Thoracic aorta (tissue), 2 donors: ENCODE results near the gene C2CD4B. TPM values are rescaled to one million over a fixed set of nuclear protein-coding genes. Genes with fewer than 3 reads are reported as not detected.

Source experiments
- ATAC-seq: fragments of 150-250 bp; one replicate; pipeline ENCODE4 v1.8.0; 2017; ENCODE audit warnings: low read depth; ENCODE audit not compliant: insufficient number of reproducible peaks, low FRiP score
- DNase-seq: peaks from one replicate; pipeline ENCODE4 v3.0.0-alpha.2; 2020; ENCODE audit warnings: low spot score
- H3K27ac ChIP-seq, 2 donors: fragments of 200-600 bp; sonication (generic); 1 replicate in 1 of 2; 2 replicates in 1 of 2; pipeline ENCODE4 v1.5.1; 2016; ENCODE audit warnings: mild to moderate bottlenecking in 2 of 2, moderate library complexity in 2 of 2
- H3K27me3 ChIP-seq: fragments of 200-600 bp; sonication (generic); replicated peaks from 2 replicates; pipeline ENCODE4 v1.6.0; 2016; ENCODE audit warnings: mild to moderate bottlenecking; ENCODE audit not compliant: insufficient read depth
- H3K36me3 ChIP-seq: fragments of 200-600 bp; sonication (generic); one replicate; pipeline ENCODE4 v1.5.1; 2016
- H3K4me1 ChIP-seq, 2 donors: fragments of 200-600 bp; sonication (generic); 1 replicate in 1 of 2; 2 replicates in 1 of 2; pipeline versions ENCODE4 v1.5.1 to v1.6.0; 2016; ENCODE audit warnings: low read depth in 2 of 2, mild to moderate bottlenecking in 1 of 2; ENCODE audit not compliant: control insufficient read depth in 1 of 2
- H3K4me3 ChIP-seq: fragments of 200-600 bp; sonication (generic); 2 replicates; pipeline ENCODE4 v1.5.1; 2016; ENCODE audit warnings: mild to moderate bottlenecking
- H3K9me3 ChIP-seq: fragments of 200-600 bp; sonication (generic); 2 replicates; pipeline ENCODE4 v1.5.1; 2016
- total RNA-seq, 2 donors: library from RNA; depleted of rRNA; stranded (reverse); fragments of >200 nt; gene quantifications; one replicate each; pipeline versions ENCODE4 v1.1.0 to v1.2.3, GENCODE V29; 2016
- TF ChIP-seq, protein P1 (sequence below): fragments of 200-600 bp; sonication (generic); IDR thresholded peaks from one replicate; pipeline ENCODE4 v1.5.1; 2019; ENCODE audit warnings: antibody characterized with exemption

Gene C2CD4B
- total RNA-seq, 2 donors from 2014 or later: 8.0 to 42.1 TPM

DNA sequence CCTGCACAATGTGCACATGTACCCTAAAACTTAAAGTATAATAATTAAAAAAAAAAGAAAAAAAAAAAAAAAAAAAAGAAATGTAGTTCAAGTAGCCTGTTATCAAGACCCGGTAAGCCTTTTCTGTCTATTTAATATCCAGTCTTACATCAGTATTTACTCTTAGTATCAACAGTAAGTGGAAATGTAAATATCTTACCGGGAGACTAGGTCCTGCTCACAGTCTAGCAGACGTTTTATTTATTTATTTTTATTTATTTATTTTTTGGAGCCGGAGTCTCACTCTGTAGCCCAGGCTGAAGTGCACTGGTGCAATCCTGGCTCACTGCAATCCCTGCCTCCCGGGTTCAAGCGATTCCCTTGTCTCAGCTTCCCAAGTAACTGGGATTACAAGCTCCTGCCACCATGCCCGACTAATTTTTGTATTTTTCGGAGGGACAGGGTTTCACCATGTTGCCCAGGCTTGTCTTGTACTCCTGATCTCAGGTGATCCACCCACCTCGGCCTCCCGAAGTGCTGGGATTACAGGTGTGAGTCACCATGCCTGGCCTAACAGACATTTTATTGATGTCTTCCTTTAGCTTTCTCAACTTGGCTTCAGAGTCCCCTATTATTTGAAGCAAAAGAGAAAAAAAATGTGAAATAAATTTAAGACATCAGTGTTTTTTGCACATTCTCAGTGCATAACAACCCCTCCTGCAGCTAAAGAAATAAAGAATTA lies 19.9 kb downstream of the C2CD4B start:
- ATAC-seq (no peak), DNase-seq (no peak)
- no peaks in the 10 kb centered on the region for H3K36me3 ChIP-seq
- TF ChIP-seq, protein P1, sequence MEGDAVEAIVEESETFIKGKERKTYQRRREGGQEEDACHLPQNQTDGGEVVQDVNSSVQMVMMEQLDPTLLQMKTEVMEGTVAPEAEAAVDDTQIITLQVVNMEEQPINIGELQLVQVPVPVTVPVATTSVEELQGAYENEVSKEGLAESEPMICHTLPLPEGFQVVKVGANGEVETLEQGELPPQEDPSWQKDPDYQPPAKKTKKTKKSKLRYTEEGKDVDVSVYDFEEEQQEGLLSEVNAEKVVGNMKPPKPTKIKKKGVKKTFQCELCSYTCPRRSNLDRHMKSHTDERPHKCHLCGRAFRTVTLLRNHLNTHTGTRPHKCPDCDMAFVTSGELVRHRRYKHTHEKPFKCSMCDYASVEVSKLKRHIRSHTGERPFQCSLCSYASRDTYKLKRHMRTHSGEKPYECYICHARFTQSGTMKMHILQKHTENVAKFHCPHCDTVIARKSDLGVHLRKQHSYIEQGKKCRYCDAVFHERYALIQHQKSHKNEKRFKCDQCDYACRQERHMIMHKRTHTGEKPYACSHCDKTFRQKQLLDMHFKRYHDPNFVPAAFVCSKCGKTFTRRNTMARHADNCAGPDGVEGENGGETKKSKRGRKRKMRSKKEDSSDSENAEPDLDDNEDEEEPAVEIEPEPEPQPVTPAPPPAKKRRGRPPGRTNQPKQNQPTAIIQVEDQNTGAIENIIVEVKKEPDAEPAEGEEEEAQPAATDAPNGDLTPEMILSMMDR: no peak
- H3K27me3 ChIP-seq: no peaks in the 10 kb centered on the region
- no peaks in the 10 kb centered on the region for H3K9me3 ChIP-seq
- no peak overlapping the region for H3K27ac ChIP-seq
- no peak overlapping the region for H3K4me3 ChIP-seq
- no peaks in the 10 kb centered on the region for H3K4me1 ChIP-seq

- TF ChIP-seq, protein P1: no peak
- ATAC-seq (no peak), DNase-seq (no peak)
- no peaks in the 10 kb centered on the region for H3K9me3 ChIP-seq
- H3K4me3 ChIP-seq: no peak overlapping the region
- H3K4me1 ChIP-seq: no peaks in the 10 kb centered on the region
- no peaks in the 10 kb centered on the region for H3K36me3 ChIP-seq
- no peaks in the 10 kb centered on the region for H3K27me3 ChIP-seq
- H3K27ac ChIP-seq: no peak overlapping the region
These were observed 22.3 kb downstream of the C2CD4B start for GRCh38 chr15:62142736-62143135.

DNA sequence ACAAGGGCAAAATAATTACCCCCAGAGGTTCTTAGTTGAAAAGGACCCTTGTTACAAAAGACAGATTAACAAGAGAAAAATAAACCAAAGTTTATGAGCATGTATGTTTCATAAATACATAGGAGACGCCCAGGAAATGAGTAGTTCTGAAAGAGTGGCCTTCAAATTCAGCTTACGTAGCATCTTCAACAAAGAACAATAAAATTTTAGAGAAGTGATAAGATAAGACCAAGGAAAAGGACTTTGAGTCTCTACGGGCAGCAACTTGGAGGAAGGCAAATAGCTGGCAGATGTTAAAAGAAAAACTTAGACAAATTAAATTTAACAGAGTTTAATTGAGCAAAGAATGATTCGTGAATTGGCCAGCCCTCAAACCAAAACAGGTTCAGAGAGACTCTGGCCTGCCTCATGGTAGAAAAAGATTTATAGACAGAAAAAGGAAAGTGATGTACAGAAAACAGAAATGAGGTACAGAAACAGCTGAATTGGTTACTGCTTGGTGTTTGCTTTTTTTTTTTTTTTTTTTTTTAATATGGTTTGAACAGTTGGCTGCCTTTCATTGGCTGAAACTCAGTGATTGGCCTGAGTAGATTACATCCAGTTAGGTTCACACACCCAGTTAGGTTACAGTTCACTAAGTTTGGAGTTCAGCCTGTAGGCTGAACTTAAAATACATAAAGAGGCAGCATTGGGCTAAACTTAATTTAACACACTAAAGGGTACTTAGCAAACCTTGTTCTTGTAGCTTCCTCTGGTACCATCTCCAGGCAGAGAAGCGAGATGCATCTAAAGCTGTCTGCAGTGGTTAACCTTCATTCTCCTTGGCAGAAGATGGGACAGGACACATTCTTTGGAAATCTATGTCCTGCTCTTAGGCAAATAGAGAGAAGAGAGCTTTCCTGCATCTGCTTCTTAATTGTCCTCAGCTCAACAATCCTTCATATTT lies 23.2 kb downstream of the C2CD4B start:
- H3K27me3 ChIP-seq: no peaks in the 10 kb centered on the region
- ATAC-seq: no peak
- no peaks in the 10 kb centered on the region for H3K9me3 ChIP-seq
- no peaks in the 10 kb centered on the region for H3K4me1 ChIP-seq
- TF ChIP-seq, protein P1: no peak
- H3K4me3 ChIP-seq: no peak overlapping the region
- no peak for DNase-seq
- H3K27ac ChIP-seq: no peak overlapping the region
- no peaks in the 10 kb centered on the region for H3K36me3 ChIP-seq

DNA sequence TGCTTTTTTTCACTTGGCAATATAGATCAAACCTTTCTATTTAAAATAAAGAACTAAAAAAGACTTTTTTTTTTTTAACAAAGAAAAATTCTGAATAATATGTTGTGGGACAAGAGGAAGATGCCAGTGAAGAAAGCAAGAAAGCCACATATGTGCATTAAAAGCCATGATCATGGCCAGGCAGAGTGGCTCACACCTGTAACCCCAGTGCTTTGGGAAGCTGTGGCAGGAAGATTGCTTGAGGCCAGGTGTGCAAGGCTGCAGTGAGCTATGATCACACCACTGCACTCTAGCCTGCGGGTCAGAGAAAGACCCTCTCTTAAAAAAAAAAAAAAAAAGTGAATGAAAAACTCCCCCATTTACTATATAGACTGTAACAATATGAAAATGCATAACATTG lies 23.9 kb downstream of the C2CD4B start:
- Histone ChIP-seq H3K9me3 (no peaks in the 10 kb centered on the region), H3K4me1 (peaks cover 0 to 3% of the 10 kb centered on the region in 2 donors), H3K4me3 (no peak overlapping the region), H3K27me3 (no peaks in the 10 kb centered on the region), H3K27ac (no peak overlapping the region), H3K36me3 (no peaks in the 10 kb centered on the region)
- DNase-seq (no peak), ATAC-seq (no peak)
- TF ChIP-seq, protein P1: no peak

GRCh38 chr15:62138124-62138523 lies 27.0 kb downstream of the C2CD4B start:
- Histone ChIP-seq H3K27ac (no peak overlapping the region), H3K4me1 (peaks cover 9 to 15% of the 10 kb centered on the region in 2 donors), H3K36me3 (no peaks in the 10 kb centered on the region), H3K9me3 (no peaks in the 10 kb centered on the region), H3K4me3 (no peak overlapping the region), H3K27me3 (no peaks in the 10 kb centered on the region)
- TF ChIP-seq, protein P1: no peak
- ATAC-seq: no peak
- DNase-seq: no peak
